Activated CD8-positive, alpha-beta T cell treated with anti-CD3 and anti-CD28 coated beads, Interleukin-2, amount 10 ng/mL, durations not matched to agents 7 days and 5 days (primary cell): ENCODE measurements around the gene NAPG. TPM values are rescaled to one million over a fixed set of nuclear protein-coding genes. Genes with fewer than 3 reads are reported as not detected.
A peak's percentile ranks its signal among the peaks of the same experiment; 100 is the strongest.

Experiments
- ATAC-seq: fragments of 150-1000 bp; cut with Tn5 transposase; one replicate; pipeline ENCODE4 v1.10.0; 2021; ENCODE audit warnings: moderate library complexity
- CTCF ChIA-PET: fragments of 350-600 bp; sonication (Branson Sonifier 250); formaldehyde crosslinking; loops from one replicate; lab custom pipeline; 2021; ENCODE audit warnings: antibody characterized with exemption; lab: Charles Lee
- POLR2A ChIA-PET: fragments of 350-600 bp; sonication (Branson Sonifier 250); formaldehyde crosslinking; loops from one replicate; lab custom pipeline; 2021; ENCODE audit warnings: antibody characterized with exemption; lab: Charles Lee
- DNase-seq: peaks from one replicate; pipeline ENCODE4 v3.0.0-alpha.2; 2020
- H3K27ac Mint-ChIP-seq: one replicate; pipeline ENCODE4 v1.8.0; 2021; ENCODE audit warnings: mild to moderate bottlenecking, mixed read lengths
- H3K27me3 Mint-ChIP-seq: one replicate; pipeline ENCODE4 v1.8.0; 2021; ENCODE audit warnings: low read depth, mixed read lengths
- H3K36me3 Mint-ChIP-seq: one replicate; pipeline ENCODE4 v1.8.0; 2021; ENCODE audit warnings: low read depth, mixed read lengths
- H3K4me1 Mint-ChIP-seq: one replicate; pipeline ENCODE4 v1.8.0; 2021; ENCODE audit warnings: low read depth, mixed read lengths
- H3K4me3 Mint-ChIP-seq: one replicate; pipeline ENCODE4 v1.8.0; 2021; ENCODE audit warnings: mild to moderate bottlenecking, mixed read lengths
- H3K9me3 Mint-ChIP-seq: one replicate; pipeline ENCODE4 v1.8.0; 2022; ENCODE audit warnings: mixed read lengths; ENCODE audit not compliant: insufficient read depth
- total RNA-seq, 2 experiments: library from RNA; stranded (reverse); gene quantifications; one replicate each; pipeline ENCODE4 v1.2.3, GENCODE V29; 2021

Gene NAPG
- total RNA-seq = 10 to 100 TPM; 31.1 to 31.5 TPM

- CTCF ChIA-PET = interaction anchor here (0.6 to 1.1 kb wide), 5 partner anchors 34 to 554 kb away, joined by 3 to 5 read pairs (median 3); no protein-coding TSS in a partner anchor
- Mint-ChIP-seq H3K27me3 (peaks cover 6% of the 10 kb centered on the region), H3K4me3 (peak within 1 kb of the TSS; percentile 95), H3K9me3 (no peaks in the 10 kb centered on the region), H3K4me1 (peaks cover 49% of the 10 kb centered on the region), H3K27ac (peak within 1 kb of the TSS; percentile 97), H3K36me3 (peaks cover 12% of the 10 kb centered on the region)
- peak; percentile 91 for DNase-seq
- ATAC-seq = peak; percentile 94
- POLR2A ChIA-PET = interaction anchor here (0.7 to 1.3 kb wide), 5 partner anchors 8 to 1381 kb away, joined by 3 to 4 read pairs (median 4); partner anchors contain the start of gene VAPA
Observed at GRCh38 chr18:10525697-10526560, at the start of gene NAPG. TSS of gene NAPG (plus strand) at chr18:10526027. CDS start at chr18:10526103, 76 bp downstream.

DNA sequence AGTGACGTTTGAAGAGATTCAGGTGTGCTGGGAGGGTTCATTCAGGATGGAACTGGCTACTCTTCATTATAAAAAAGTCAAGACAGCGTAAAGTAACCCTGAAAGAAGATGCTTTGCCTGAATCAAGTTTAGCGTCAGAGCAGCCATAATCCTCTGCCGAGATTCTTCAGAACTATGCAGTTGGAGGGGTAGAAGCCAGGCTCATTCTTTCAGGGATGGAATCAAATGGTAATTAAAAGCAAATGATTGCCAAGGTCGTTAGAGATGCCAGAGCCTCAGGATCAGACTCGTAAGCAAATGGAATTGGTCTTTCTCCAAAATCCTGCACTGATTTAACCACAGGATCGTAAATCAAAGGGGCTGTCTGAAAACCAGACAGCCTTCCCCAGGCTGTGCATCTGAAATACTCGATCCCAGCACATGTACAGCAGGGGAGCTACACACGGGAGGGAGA is 49.5 kb upstream of the NAPG start:
- no peaks in the 10 kb centered on the region for H3K9me3 Mint-ChIP-seq
- no peak overlapping the region for H3K27ac Mint-ChIP-seq
- CTCF ChIA-PET = no interaction called here
- no peaks in the 10 kb centered on the region for H3K4me1 Mint-ChIP-seq
- H3K36me3 Mint-ChIP-seq = no peaks in the 10 kb centered on the region
- no peak for ATAC-seq
- H3K27me3 Mint-ChIP-seq = peaks cover 9% of the 10 kb centered on the region
- H3K4me3 Mint-ChIP-seq = no peak overlapping the region
- no peak for DNase-seq
- POLR2A ChIA-PET = no interaction called here

DNA sequence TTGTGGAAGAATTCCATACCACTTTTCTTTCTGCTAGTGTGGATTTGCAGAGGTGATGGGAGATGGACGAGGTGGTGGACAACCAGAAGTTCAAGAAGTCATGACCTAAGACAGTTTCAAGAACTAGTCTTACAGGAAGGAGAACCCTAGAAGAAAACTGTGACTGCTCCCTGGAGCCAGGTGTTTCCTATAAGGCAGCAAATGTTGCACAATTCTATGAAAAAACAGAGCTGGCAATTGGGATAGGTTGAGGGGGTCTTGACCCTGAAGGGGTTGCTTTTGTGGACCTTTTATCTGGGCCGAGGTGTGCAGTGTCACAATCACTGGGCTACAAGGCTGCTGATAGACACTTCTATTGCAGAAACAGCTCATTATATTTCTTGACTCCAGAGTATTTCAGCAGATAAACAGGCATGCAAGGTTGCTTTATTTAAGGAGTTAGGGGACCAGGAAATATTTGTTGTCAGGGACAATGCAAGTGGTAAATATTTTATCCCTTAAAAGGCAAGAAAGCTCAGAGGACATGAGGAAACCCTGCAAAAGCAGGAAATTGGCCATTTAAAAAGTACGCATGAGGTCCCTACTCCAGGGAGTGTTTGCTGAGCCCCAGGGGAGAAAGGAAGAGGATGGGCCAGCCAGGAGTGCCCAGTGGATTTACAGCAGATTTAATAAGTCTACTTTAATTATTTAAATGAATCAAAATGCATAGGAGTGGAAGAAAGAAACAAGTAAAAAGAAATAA is 48.5 kb upstream of the NAPG start:
- H3K36me3 Mint-ChIP-seq = no peaks in the 10 kb centered on the region
- ATAC-seq (no peak), DNase-seq (no peak)
- no peak overlapping the region for H3K4me3 Mint-ChIP-seq
- H3K27me3 Mint-ChIP-seq = peaks cover 9% of the 10 kb centered on the region
- CTCF ChIA-PET = no interaction called here
- no peaks in the 10 kb centered on the region for H3K4me1 Mint-ChIP-seq
- no peak overlapping the region for H3K27ac Mint-ChIP-seq
- POLR2A ChIA-PET = no interaction called here
- no peaks in the 10 kb centered on the region for H3K9me3 Mint-ChIP-seq

- POLR2A ChIA-PET = no interaction called here
- H3K9me3 Mint-ChIP-seq = no peaks in the 10 kb centered on the region
- peaks cover 9% of the 10 kb centered on the region for H3K27me3 Mint-ChIP-seq
- no peak for ATAC-seq
- H3K4me1 Mint-ChIP-seq = peaks cover 3% of the 10 kb centered on the region
- CTCF ChIA-PET = no interaction called here
- H3K4me3 Mint-ChIP-seq = no peak overlapping the region
- H3K27ac Mint-ChIP-seq = no peak overlapping the region
- H3K36me3 Mint-ChIP-seq = no peaks in the 10 kb centered on the region
- no peak for DNase-seq
Observed at GRCh38 chr18:10477863-10478260, 48.0 kb upstream of the NAPG start.

DNA sequence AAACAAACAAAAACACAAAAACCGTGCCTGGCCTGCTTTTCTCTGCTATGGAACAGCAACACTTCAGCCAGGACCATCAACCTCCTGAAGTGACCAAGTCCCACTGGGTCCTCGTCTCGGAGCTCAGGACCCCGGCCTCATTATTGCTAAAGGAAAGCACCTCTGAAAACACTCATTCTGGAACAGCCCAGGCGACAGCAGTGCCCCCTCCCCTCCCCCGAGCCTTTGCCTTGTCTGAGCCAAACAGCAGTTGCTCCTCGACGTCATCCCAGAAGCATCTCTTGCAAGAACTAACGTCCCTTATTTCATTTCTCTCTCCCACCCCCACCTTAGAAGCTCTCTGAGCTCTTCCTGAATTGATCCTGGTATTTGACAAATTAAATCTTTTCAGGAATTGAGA is 44.0 kb upstream of the NAPG start:
- ChIA-PET CTCF (interaction anchor here (2.1 to 2.5 kb wide), 2 partner anchors 9 to 37 kb away, joined by 6 to 10 read pairs; no protein-coding TSS in a partner anchor), POLR2A (no interaction called here)
- no peaks in the 10 kb centered on the region for H3K36me3 Mint-ChIP-seq
- peaks cover 15% of the 10 kb centered on the region for H3K4me1 Mint-ChIP-seq
- no peak overlapping the region for H3K27ac Mint-ChIP-seq
- DNase-seq (no peak), ATAC-seq (no peak)
- no peaks in the 10 kb centered on the region for H3K9me3 Mint-ChIP-seq
- no peak overlapping the region for H3K4me3 Mint-ChIP-seq
- H3K27me3 Mint-ChIP-seq = peaks cover 8% of the 10 kb centered on the region

DNA sequence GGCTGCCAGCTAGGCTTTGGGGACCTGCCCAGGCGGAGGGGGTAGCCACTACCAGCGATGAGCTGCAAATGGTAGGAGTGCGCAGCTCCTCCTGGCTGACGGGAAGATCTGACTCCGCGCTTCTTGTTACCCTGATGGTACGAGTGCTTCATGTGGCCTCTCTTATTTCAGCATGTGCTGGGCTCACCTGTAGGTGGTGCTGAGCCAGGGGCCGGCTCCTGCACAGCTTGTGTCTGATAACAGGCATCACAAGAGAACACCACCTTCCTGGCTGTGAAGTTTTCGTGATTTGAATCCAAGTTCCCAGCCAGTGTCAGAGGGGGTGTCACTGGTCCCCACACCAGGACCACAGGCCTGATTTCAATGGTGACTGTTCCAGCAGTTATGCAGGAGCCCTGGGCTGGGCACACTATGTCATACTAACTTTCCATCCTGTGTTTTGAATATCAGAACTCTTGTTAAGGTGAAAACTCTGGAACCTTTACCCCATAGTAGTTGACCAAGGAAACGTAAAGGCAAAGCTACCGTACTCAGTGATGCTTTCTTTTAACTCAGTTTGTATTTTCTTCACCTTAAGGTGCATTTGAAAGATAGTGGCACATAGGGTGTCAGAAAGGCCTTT is 43.4 kb upstream of the NAPG start:
- CTCF ChIA-PET = interaction anchor here (2.1 to 2.5 kb wide), 2 partner anchors 8 to 36 kb away, joined by 6 to 10 read pairs; no protein-coding TSS in a partner anchor
- no peak overlapping the region for H3K4me3 Mint-ChIP-seq
- H3K4me1 Mint-ChIP-seq = peaks cover 16% of the 10 kb centered on the region
- no peaks in the 10 kb centered on the region for H3K9me3 Mint-ChIP-seq
- DNase-seq = no peak
- H3K27me3 Mint-ChIP-seq = peaks cover 6% of the 10 kb centered on the region
- POLR2A ChIA-PET = no interaction called here
- H3K27ac Mint-ChIP-seq = no peak overlapping the region
- ATAC-seq = no peak
- H3K36me3 Mint-ChIP-seq = no peaks in the 10 kb centered on the region

GRCh38 chr18:10482985-10483949 is 42.6 kb upstream of the NAPG start:
- Mint-ChIP-seq H3K27me3 (peaks cover 6% of the 10 kb centered on the region), H3K4me3 (no peak overlapping the region), H3K36me3 (no peaks in the 10 kb centered on the region), H3K27ac (no peak overlapping the region), H3K4me1 (peaks cover 16% of the 10 kb centered on the region), H3K9me3 (no peaks in the 10 kb centered on the region)
- ChIA-PET CTCF (interaction anchor here (0.9 to 2.5 kb wide), 3 partner anchors 8 to 35 kb away, joined by 3 to 10 read pairs (median 6); no protein-coding TSS in a partner anchor), POLR2A (no interaction called here)
- DNase-seq (no peak), ATAC-seq (peak; percentile 42)

GRCh38 chr18:10485475-10485874 is 40.4 kb upstream of the NAPG start:
- DNase-seq = no peak
- Mint-ChIP-seq H3K9me3 (no peaks in the 10 kb centered on the region), H3K27me3 (peaks cover 4% of the 10 kb centered on the region), H3K27ac (no peak overlapping the region), H3K36me3 (no peaks in the 10 kb centered on the region), H3K4me1 (peaks cover 24% of the 10 kb centered on the region), H3K4me3 (no peak overlapping the region)
- ChIA-PET CTCF (no interaction called here), POLR2A (no interaction called here)
- no peak for ATAC-seq

GRCh38 chr18:10486362-10486761 is 39.5 kb upstream of the NAPG start:
- Mint-ChIP-seq H3K4me1 (peaks cover 31% of the 10 kb centered on the region), H3K4me3 (no peak overlapping the region)

GRCh38 chr18:10487154-10487553 is 38.7 kb upstream of the NAPG start:
- ATAC-seq (no peak), DNase-seq (no peak)
- Mint-ChIP-seq H3K4me1 (peaks cover 31% of the 10 kb centered on the region), H3K27ac (no peak overlapping the region), H3K4me3 (no peak overlapping the region), H3K36me3 (no peaks in the 10 kb centered on the region), H3K9me3 (no peaks in the 10 kb centered on the region), H3K27me3 (peaks cover 2% of the 10 kb centered on the region)
- ChIA-PET POLR2A (no interaction called here), CTCF (no interaction called here)

More at GRCh38 chr18:10486362-10486761, 39.5 kb upstream of the NAPG start:
- Mint-ChIP-seq H3K36me3 (no peaks in the 10 kb centered on the region), H3K9me3 (no peaks in the 10 kb centered on the region), H3K27me3 (peaks cover 2% of the 10 kb centered on the region), H3K27ac (no peak overlapping the region)
- ChIA-PET CTCF (no interaction called here), POLR2A (no interaction called here)
- DNase-seq (no peak), ATAC-seq (no peak)

GRCh38 chr18:10488017-10488416 is 37.8 kb upstream of the NAPG start:
- Mint-ChIP-seq H3K36me3 (no peaks in the 10 kb centered on the region), H3K9me3 (no peaks in the 10 kb centered on the region), H3K4me3 (no peak overlapping the region), H3K27ac (no peak overlapping the region), H3K27me3 (peaks cover 2% of the 10 kb centered on the region), H3K4me1 (peaks cover 26% of the 10 kb centered on the region)
- CTCF ChIA-PET = no interaction called here
- no peak for ATAC-seq
- no peak for DNase-seq
- POLR2A ChIA-PET = no interaction called here
